HG03066 (cell line): ENCODE results near the gene ITGA8.

Source experiments
- ATAC-seq: cut with Tn5 transposase; IDR thresholded peaks from one replicate; pipeline ENCODE4 v1.9.1; 2021; ENCODE audit warnings: low read depth; ENCODE audit not compliant: unreplicated experiment

Gene ITGA8

GRCh38 chr10:15474671-15475070 is 245.1 kb downstream of the ITGA8 start:
- no peak for ATAC-seq

GRCh38 chr10:15473396-15473767 is 246.3 kb downstream of the ITGA8 start:
- no peak for ATAC-seq

- no peak for ATAC-seq
Observed at GRCh38 chr10:15472431-15473395, 247.0 kb downstream of the ITGA8 start.

- no peak for ATAC-seq
Observed at GRCh38 chr10:15472008-15472407, 247.7 kb downstream of the ITGA8 start.

- no peak for ATAC-seq
Observed at GRCh38 chr10:15469111-15469510, 250.6 kb downstream of the ITGA8 start.

GRCh38 chr10:15464381-15464780 is 255.3 kb downstream of the ITGA8 start:
- no peak for ATAC-seq
